ENCODE results near the gene PPIP5K1.

- TF ChIP-seq, protein P1, sequence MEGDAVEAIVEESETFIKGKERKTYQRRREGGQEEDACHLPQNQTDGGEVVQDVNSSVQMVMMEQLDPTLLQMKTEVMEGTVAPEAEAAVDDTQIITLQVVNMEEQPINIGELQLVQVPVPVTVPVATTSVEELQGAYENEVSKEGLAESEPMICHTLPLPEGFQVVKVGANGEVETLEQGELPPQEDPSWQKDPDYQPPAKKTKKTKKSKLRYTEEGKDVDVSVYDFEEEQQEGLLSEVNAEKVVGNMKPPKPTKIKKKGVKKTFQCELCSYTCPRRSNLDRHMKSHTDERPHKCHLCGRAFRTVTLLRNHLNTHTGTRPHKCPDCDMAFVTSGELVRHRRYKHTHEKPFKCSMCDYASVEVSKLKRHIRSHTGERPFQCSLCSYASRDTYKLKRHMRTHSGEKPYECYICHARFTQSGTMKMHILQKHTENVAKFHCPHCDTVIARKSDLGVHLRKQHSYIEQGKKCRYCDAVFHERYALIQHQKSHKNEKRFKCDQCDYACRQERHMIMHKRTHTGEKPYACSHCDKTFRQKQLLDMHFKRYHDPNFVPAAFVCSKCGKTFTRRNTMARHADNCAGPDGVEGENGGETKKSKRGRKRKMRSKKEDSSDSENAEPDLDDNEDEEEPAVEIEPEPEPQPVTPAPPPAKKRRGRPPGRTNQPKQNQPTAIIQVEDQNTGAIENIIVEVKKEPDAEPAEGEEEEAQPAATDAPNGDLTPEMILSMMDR (IDR thresholded peaks at IDR 0.05; ENCODE audit: insufficient read depth, low read length): no peak
- TF ChIP-seq, protein P2, sequence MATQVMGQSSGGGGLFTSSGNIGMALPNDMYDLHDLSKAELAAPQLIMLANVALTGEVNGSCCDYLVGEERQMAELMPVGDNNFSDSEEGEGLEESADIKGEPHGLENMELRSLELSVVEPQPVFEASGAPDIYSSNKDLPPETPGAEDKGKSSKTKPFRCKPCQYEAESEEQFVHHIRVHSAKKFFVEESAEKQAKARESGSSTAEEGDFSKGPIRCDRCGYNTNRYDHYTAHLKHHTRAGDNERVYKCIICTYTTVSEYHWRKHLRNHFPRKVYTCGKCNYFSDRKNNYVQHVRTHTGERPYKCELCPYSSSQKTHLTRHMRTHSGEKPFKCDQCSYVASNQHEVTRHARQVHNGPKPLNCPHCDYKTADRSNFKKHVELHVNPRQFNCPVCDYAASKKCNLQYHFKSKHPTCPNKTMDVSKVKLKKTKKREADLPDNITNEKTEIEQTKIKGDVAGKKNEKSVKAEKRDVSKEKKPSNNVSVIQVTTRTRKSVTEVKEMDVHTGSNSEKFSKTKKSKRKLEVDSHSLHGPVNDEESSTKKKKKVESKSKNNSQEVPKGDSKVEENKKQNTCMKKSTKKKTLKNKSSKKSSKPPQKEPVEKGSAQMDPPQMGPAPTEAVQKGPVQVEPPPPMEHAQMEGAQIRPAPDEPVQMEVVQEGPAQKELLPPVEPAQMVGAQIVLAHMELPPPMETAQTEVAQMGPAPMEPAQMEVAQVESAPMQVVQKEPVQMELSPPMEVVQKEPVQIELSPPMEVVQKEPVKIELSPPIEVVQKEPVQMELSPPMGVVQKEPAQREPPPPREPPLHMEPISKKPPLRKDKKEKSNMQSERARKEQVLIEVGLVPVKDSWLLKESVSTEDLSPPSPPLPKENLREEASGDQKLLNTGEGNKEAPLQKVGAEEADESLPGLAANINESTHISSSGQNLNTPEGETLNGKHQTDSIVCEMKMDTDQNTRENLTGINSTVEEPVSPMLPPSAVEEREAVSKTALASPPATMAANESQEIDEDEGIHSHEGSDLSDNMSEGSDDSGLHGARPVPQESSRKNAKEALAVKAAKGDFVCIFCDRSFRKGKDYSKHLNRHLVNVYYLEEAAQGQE (IDR thresholded peaks at IDR 0.05; ENCODE audit: insufficient replicate concordance, low read depth): no peak
- TF ChIP-seq POLR2AphosphoS5 (IDR thresholded peaks at IDR 0.05; ENCODE audit: low read depth) (no peak), SPI1 (IDR thresholded peaks at IDR 0.05; ENCODE audit: borderline replicate concordance, low read depth) (no peak)
Measured at GRCh38 chr15:43522247-43522646, 67.8 kb downstream of the PPIP5K1 start.

Data from HL-60 (cell line).